GM23248 (cell line): Measurements from ENCODE around the gene CDH4.

Source experiments
- EZH2 ChIP-seq: fragments of 200-600 bp; sonication (generic); IDR thresholded peaks from 2 replicates; pipeline ENCODE4 v1.6.1; 2018; ENCODE audit warnings: antibody characterized with exemption, mild to moderate bottlenecking; ENCODE audit not compliant: insufficient read depth, poor library complexity, severe bottlenecking
- EZH2phosphoT487 ChIP-seq: fragments of 200-600 bp; sonication (generic); IDR thresholded peaks from 2 replicates; pipeline ENCODE4 v1.6.1; 2018; ENCODE audit warnings: antibody characterized with exemption, moderate library complexity, mild to moderate bottlenecking, low read depth; ENCODE audit not compliant: insufficient read depth

- TF ChIP-seq EZH2 (no peak), EZH2phosphoT487 (no peak)
Measured at GRCh38 chr20:61932199-61932592, 680.1 kb downstream of the CDH4 start.
